HG03066 (cell line): ENCODE measurements around the gene QSOX2.

Source experiments
- ATAC-seq: cut with Tn5 transposase; IDR thresholded peaks from one replicate; pipeline ENCODE4 v1.9.1; 2021; ENCODE audit warnings: low read depth; ENCODE audit not compliant: unreplicated experiment

The QSOX2 gene

GRCh38 chr9:136179761-136180160 is 65.9 kb downstream of the QSOX2 start:
- no peak for ATAC-seq

DNA sequence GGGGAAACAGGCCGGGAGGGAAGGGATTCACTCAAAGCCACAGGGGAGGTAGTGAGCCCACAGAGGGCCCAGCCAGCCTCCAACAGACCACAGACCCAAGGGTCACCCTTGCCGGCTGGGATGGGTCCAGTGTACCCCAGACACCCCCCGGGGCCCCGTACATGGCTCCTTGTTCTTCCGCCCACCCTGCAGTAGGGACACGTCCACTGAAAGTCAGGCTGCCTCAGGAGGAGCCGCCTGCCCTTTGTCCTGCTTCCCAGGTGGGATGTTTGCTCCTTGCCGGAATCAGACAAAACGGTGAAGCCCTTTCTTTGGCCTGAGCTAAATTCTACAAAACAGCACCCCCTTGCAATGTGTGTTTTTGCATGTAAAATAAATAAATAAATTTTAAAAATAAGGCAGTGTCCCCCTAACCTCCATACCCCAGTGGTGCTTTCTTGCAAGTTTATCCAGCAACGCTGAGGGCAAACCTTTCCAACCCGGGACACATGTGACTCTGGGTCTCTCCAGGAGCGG is 66.5 kb downstream of the QSOX2 start:
- ATAC-seq, result no peak

DNA sequence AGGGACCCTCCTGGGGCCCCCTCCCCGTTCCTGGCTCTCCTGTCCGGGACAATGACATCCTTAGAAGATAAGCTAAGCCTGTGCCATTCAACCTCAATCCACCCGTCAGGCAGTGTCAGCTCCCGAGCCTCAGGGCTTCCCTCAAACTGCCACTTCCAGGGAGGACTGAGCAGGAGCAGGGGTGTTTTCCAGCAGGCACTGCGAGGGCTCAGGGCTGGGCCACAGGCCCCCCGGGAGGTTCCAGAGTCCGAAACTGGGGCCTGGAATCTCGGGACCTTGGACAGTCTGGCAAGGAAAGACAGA is 66.9 kb downstream of the QSOX2 start:
- ATAC-seq, result no peak

GRCh38 chr9:136178061-136178772 is 67.4 kb downstream of the QSOX2 start:
- ATAC-seq, result no peak

- ATAC-seq, result no peak
These were observed 68.4 kb downstream of the QSOX2 start for GRCh38 chr9:136177224-136177623.

- ATAC-seq, result no peak
These were observed 69.9 kb downstream of the QSOX2 start for GRCh38 chr9:136175616-136176197.

- ATAC-seq, result no peak
These were observed 70.6 kb downstream of the QSOX2 start for GRCh38 chr9:136174779-136175615.

GRCh38 chr9:136173648-136174290 is 71.8 kb downstream of the QSOX2 start:
- no peak for ATAC-seq

- no peak for ATAC-seq
These were observed 73.1 kb downstream of the QSOX2 start for GRCh38 chr9:136172412-136173079.

GRCh38 chr9:136171801-136172411 is 73.7 kb downstream of the QSOX2 start:
- no peak for ATAC-seq

DNA sequence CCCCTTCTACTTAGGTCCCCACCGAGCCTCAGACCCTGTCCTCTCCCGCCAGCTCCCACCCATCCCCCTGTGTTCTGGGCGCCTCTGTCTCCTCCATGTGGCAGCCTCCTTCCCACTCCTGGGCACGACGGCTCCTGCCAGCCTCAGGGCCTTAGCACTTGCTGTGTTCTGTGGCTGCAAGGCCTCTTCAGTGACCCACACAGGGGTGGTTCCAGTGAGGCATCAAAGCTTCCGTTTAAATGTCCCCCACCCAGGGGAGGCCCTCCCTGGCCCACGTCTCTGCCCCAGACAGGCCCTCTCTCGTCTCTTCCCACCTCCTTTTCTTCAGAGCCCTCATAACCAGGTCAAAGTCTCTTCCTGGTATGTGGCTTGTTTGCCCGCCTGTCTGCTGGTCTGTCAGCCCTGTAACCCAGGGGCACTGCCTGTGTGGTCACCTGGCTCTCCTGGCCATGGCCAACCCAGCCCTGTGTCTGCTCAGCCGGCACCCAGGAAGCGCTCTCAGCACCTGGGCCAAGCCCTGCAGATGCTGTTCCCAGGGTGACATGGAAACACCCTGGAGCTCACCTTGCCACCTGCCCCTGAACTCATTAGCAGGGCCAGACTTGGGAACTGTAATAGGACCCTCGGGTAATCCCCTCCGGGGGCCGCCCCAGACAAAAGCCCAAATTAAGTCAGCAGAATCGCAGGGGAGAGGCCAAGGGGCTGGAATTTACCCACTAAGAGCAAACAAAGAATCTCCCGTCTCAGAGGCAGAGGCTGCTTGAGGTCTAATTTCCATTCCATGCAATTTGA is 74.4 kb downstream of the QSOX2 start:
- no peak for ATAC-seq

DNA sequence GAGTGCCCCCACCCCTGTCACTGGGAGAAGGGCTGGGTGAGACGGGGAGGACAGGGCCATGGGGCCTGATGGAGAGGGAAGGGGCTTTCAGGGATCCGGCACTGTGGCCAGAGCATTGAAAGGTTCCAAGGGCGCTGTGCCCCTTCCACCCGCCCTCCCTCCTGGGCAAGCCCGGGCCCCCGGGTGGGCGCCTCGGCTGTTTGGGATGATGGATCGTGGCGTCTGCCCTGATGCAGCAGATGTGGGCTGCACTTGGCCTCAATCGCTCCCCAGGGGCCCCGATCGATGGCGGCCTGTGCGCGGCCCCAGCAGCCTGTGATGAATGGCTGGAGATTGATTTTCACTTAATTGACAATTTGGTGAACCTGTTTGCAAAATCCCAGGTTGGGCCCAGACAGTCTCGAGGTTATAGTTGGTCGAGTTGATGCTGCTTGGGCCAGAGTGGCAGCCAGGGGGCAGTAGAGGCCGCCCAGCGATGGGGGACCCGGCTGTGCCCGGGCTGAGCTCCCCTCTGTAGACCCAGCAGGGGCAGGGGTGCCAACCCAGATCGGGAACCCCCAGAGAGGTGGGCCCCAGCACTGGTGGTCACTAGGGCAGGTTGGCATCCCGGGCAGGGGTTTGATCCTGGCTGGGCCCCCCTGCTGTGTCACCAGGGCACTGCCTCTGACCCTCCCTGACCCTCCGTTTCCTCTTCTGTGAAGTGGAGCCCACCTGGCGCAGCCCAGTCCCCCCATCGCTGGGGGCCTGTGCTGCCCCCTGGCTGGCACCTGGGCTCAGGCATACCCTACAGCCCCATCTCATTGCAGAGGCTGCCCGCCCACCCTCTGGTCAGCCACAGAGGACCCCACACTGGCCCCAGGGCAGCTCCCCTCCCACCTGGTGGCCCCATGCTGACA is 75.4 kb downstream of the QSOX2 start:
- no peak for ATAC-seq

DNA sequence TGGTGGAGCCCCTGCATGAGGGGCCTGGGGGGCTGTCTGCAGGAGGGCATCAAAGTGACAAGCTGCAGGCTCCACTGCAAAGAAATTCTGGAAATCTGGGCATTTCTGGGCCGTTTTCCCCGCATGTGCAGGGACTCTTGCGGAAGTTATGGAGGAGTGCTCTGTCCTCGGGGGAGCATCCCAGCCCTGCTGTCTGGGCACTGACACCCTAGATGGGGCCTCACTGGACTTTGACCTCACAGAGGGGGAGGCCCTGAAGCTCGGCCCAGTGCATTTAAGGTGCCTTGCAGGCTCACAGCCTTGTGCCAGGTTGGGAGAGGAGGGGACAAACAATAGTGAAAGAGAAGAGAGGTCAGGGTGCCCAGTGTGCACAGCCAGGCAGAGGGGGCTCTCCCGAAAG is 76.1 kb downstream of the QSOX2 start:
- ATAC-seq, result no peak

DNA sequence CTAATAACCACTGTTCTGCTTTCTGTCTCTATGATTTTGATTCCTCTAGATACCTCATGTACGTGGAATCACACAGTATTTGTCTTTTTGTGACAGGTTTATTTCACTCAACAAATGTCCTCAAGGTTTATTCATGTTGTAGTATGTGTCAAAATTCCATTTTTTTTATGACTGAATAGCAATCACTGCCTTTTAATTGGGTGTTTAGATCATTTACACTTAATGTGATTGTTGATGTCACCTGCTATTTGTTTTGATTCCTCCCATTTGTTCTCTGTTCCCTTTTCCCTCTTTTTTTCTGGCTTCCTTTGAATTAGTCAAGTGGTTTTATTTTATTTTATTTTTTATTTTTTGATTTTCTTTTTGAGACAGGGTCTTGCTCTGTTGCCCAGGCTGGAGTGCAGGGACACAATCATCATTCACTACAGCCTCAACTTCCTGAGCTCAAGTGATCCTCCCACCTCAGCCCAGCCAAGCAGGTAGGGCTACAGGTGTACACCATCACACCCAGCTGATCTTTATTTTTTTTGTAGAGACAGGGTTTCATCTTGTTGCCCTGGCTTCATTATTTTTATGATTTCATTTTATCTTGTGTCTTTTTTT is 82.3 kb downstream of the QSOX2 start:
- ATAC-seq, result no peak

DNA sequence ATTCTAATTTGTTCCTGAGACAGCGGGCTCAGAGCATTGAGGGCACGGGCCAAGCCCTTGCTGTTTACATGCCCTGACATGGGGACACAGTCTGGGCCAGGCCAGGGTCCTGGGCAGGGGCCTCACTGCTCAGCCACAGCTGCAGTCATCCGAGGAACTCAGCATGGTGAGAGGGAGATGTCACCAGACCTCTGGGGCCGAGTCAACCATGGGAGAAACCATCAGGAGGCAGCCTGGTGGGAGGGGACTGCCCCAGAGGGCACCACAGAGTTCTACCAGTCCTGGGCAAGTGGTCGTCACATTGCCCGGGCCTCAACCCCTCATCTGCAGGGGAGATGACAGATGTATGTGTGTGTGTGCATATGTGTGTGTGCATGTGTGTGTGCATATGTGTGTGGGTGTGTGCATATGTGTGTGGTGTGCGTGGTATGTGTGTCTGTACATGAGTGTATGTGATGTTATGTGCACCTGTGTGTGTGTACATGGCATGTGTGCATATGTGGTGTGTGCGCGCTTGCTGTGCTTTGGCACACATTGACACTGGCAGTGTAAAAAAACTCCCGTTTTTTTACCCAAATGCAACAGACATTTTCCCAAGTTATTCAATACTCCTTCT is 84.5 kb downstream of the QSOX2 start:
- ATAC-seq, result no peak

DNA sequence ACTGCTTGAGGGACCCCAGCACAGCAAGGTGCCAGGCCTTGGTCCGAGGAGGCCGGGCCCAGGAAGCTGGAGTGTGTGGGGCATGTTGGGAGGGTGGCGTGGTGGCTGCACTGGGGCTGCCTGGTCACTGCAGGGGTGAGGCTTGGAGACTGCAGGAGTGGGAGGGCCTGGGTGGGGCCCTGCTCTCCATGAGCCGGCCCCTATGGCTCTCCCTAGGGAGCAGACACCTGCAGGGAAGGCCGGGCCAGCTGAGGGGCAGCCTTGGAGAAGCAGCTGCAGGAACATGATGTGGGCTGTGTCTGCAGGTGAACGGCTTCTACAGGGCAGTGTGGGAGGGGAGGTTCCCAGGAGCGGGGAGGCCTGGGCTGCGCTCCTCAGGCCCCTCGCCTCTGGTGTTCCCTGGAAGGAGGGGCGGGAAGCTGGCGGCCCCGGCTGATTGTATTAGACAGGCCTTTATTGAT is 85.2 kb downstream of the QSOX2 start:
- no peak for ATAC-seq

- ATAC-seq, result no peak
These were observed 85.8 kb downstream of the QSOX2 start for GRCh38 chr9:136159851-136160250.
